H1 (cell line): Measurements from ENCODE around the gene DIPK1B. TPM values are rescaled to one million over a fixed set of nuclear protein-coding genes. Genes with fewer than 3 reads are reported as not detected.

Experiments
- CTCF ChIA-PET: fragments of 300-600 bp; sonication (Branson Sonifier 250); formaldehyde crosslinking; loops from one replicate; lab custom pipeline; 2021; ENCODE audit not compliant: partially characterized antibody; lab: Charles Lee
- POLR2A ChIA-PET: fragments of 300-600 bp; sonication (Branson Sonifier 250); formaldehyde crosslinking; loops from one replicate; lab custom pipeline; 2021; ENCODE audit warnings: inconsistent platforms; ENCODE audit not compliant: partially characterized antibody; lab: Charles Lee
- DNase-seq, 2 experiments: peaks; one replicate each; pipeline versions ENCODE4 v3.0.0 to v3.0.0-alpha.2; 2010 to 2022; ENCODE audit warnings: low spot score in 2 of 2, low read depth in 1 of 2, mixed read lengths in 1 of 2
- FAIRE-seq: peaks from 2 replicates; lab custom pipeline; 2011; peaks lifted over from hg19 to GRCh38; lab: Jason Lieb, UNC
- H2AFZ ChIP-seq: 2 replicates; pipeline ENCODE4 v1.8.1; 2012; ENCODE audit warnings: low read length, inconsistent platforms
- H2AK5ac ChIP-seq: 2 replicates; pipeline ENCODE4 v1.6.1; 2013; ENCODE audit warnings: low read depth, low read length
- H2BK120ac ChIP-seq: replicated peaks from 2 replicates; pipeline ENCODE3; 2013; ENCODE audit warnings: low read depth, low read length, inconsistent platforms
- H2BK12ac ChIP-seq: 2 replicates; pipeline ENCODE4 v1.6.1; 2013; ENCODE audit warnings: low read depth, low read length
- H2BK15ac ChIP-seq: 2 replicates; pipeline ENCODE4 v1.6.1; 2013; ENCODE audit warnings: low read length
- H2BK20ac ChIP-seq: 2 replicates; pipeline ENCODE4 v1.6.1; 2013; ENCODE audit warnings: low read length
- H2BK5ac ChIP-seq: 2 replicates; pipeline ENCODE4 v1.6.1; 2013; ENCODE audit warnings: low read depth, low read length
- H3K14ac ChIP-seq: 2 replicates; pipeline ENCODE4 v1.6.1; 2013; ENCODE audit warnings: inconsistent platforms; ENCODE audit not compliant: insufficient read length
- H3K18ac ChIP-seq: 2 replicates; pipeline ENCODE4 v1.6.1; 2013; ENCODE audit warnings: low read length; ENCODE audit errors: extremely low read depth
- H3K23ac ChIP-seq: 2 replicates; pipeline ENCODE4 v1.6.1; 2013; ENCODE audit warnings: inconsistent platforms; ENCODE audit not compliant: insufficient read length
- H3K23me2 ChIP-seq: 2 replicates; pipeline ENCODE4 v1.6.1; 2013; ENCODE audit warnings: low read depth, low read length
- H3K27ac ChIP-seq: 2 replicates; pipeline ENCODE4 v1.6.1; 2011; ENCODE audit warnings: low read depth, low read length, inconsistent platforms
- H3K27me3 ChIP-seq, 4 experiments: replicated peaks in 1 of 4; 1 replicate in 1 of 4; 2 replicates in 3 of 4; pipeline versions ENCODE4 v1.6.1 to v1.8.1; 2011 to 2013; ENCODE audit warnings: low read length in 3 of 4, mild to moderate bottlenecking in 3 of 4, inconsistent platforms in 2 of 4, mixed read lengths in 2 of 4, moderate library complexity in 1 of 4; ENCODE audit not compliant: control insufficient read depth in 3 of 4, insufficient read depth in 3 of 4; ENCODE audit errors: extremely low read depth in 1 of 4
- H3K36me3 ChIP-seq, 4 experiments: 2 replicates each; pipeline versions ENCODE4 v1.6.1 to v1.8.1; 2011 to 2013; ENCODE audit warnings: mild to moderate bottlenecking in 4 of 4, low read length in 3 of 4, moderate library complexity in 2 of 4, control low read depth in 1 of 4, inconsistent platforms in 1 of 4; ENCODE audit not compliant: insufficient read depth in 4 of 4, control insufficient read depth in 2 of 4
- H3K4ac ChIP-seq: replicated peaks from 2 replicates; pipeline ENCODE3; 2013; ENCODE audit warnings: low read length, low read depth, mixed read lengths, inconsistent platforms; ENCODE audit not compliant: insufficient read length
- H3K4me1 ChIP-seq, 4 experiments: replicated peaks in 1 of 4; 1 replicate in 1 of 4; 2 replicates in 3 of 4; pipeline versions ENCODE4 v1.6.1 to v1.8.1; 2011 to 2013; ENCODE audit warnings: low read length in 3 of 4, inconsistent platforms in 2 of 4, mixed read lengths in 1 of 4; ENCODE audit not compliant: insufficient read depth in 4 of 4, control insufficient read depth in 3 of 4
- H3K4me2 ChIP-seq, 2 experiments: 2 replicates each; pipeline versions ENCODE4 v1.6.1 to v1.8.1; 2011 to 2013; ENCODE audit warnings: low read depth in 2 of 2, low read length in 2 of 2, control low read depth in 1 of 2, inconsistent platforms in 1 of 2, mild to moderate bottlenecking in 1 of 2; ENCODE audit not compliant: insufficient read depth in 1 of 2
- H3K4me3 ChIP-seq, 4 experiments: fragments of 200-600, 300-600 bp in 1 of 4; sonication (generic), shearing (Covaris generic), sonication (Bioruptor Twin) in 1 of 4; 2 replicates each; pipeline versions ENCODE4 v1.5.1 to v1.8.1; 2011 to 2016; ENCODE audit warnings: low read length in 4 of 4, low read depth in 3 of 4, control low read depth in 2 of 4, inconsistent platforms in 2 of 4, mild to moderate bottlenecking in 2 of 4, mixed read lengths in 1 of 4, moderate library complexity in 1 of 4; ENCODE audit not compliant: insufficient read depth in 2 of 4; ENCODE audit errors: extremely low read depth in 1 of 4
- H3K56ac ChIP-seq: replicated peaks from 2 replicates; pipeline ENCODE3; 2013; ENCODE audit warnings: low read depth, mild to moderate bottlenecking, mixed read lengths, low read length, inconsistent platforms; ENCODE audit not compliant: insufficient read length
- H3K79me1 ChIP-seq: 2 replicates; pipeline ENCODE4 v1.6.1; 2013; ENCODE audit warnings: low read depth, low read length, control low read depth
- H3K79me2 ChIP-seq, 2 experiments: 2 replicates each; pipeline versions ENCODE4 v1.6.1 to v1.8.1; 2012 to 2013; ENCODE audit warnings: low read length in 2 of 2, mild to moderate bottlenecking in 2 of 2, inconsistent platforms in 1 of 2; ENCODE audit not compliant: insufficient read depth in 2 of 2, control insufficient read depth in 1 of 2
- H3K9ac ChIP-seq, 4 experiments: replicated peaks in 1 of 4; 1 replicate in 1 of 4; 2 replicates in 3 of 4; pipeline versions ENCODE4 v1.6.1 to v1.8.1; 2011 to 2013; ENCODE audit warnings: low read depth in 3 of 4, low read length in 3 of 4, control low read depth in 2 of 4, mild to moderate bottlenecking in 2 of 4, moderate library complexity in 2 of 4, inconsistent platforms in 1 of 4; ENCODE audit errors: extremely low read depth in 1 of 4
- H3K9me3 ChIP-seq, 2 experiments: 2 replicates each; pipeline versions ENCODE4 v1.6.1 to v1.8.1; 2012 to 2013; ENCODE audit warnings: mild to moderate bottlenecking in 2 of 2, moderate library complexity in 2 of 2, control low read depth in 1 of 2, inconsistent platforms in 1 of 2, low read depth in 1 of 2, low read length in 1 of 2, mixed read lengths in 1 of 2; ENCODE audit not compliant: insufficient read depth in 2 of 2
- H4K20me1 ChIP-seq, 2 experiments: replicated peaks in 1 of 2; 2 replicates each; pipeline versions ENCODE3 to v1.8.1; 2011 to 2013; ENCODE audit warnings: inconsistent platforms in 2 of 2, low read length in 2 of 2, mild to moderate bottlenecking in 1 of 2; ENCODE audit not compliant: insufficient read depth in 2 of 2, control insufficient read depth in 1 of 2
- H4K5ac ChIP-seq: 2 replicates; pipeline ENCODE4 v1.6.1; 2013; ENCODE audit warnings: low read length, low read depth, mixed read lengths, inconsistent platforms; ENCODE audit not compliant: insufficient read length
- H4K8ac ChIP-seq: 2 replicates; pipeline ENCODE4 v1.8.0; 2013; ENCODE audit warnings: mild to moderate bottlenecking, moderate library complexity, low read length, inconsistent platforms; ENCODE audit not compliant: insufficient read depth; ENCODE audit errors: extremely low read depth
- H4K91ac ChIP-seq: replicated peaks from 2 replicates; pipeline ENCODE3; 2013; ENCODE audit warnings: low read length, mixed read lengths, inconsistent platforms; ENCODE audit not compliant: insufficient read length
- CHD1 ChIP-seq: IDR thresholded peaks from 2 replicates; pipeline ENCODE4 v1.6.1; 2012; ENCODE audit warnings: low read depth, low read length, improper control_type of control experiment
- EP300 ChIP-seq, 2 experiments: IDR thresholded peaks; 1 replicate in 1 of 2; 2 replicates in 1 of 2; pipeline ENCODE4 v1.6.1; 2011 to 2012; ENCODE audit warnings: low read depth in 2 of 2, low read length in 2 of 2, mild to moderate bottlenecking in 2 of 2, borderline replicate concordance in 1 of 2, inconsistent platforms in 1 of 2, moderate library complexity in 1 of 2
- GABPA ChIP-seq: IDR thresholded peaks from 2 replicates; pipeline ENCODE4 v1.6.1; 2011; ENCODE audit warnings: mild to moderate bottlenecking, low read length, moderate library complexity, borderline replicate concordance; ENCODE audit not compliant: insufficient read depth
- KDM4A ChIP-seq: IDR thresholded peaks from one replicate; pipeline ENCODE4 v1.7.1; 2012; ENCODE audit warnings: low read depth, mild to moderate bottlenecking, moderate library complexity, low read length, inconsistent platforms; ENCODE audit not compliant: severe bottlenecking
- POLR2A ChIP-seq, 2 experiments: IDR thresholded peaks; 1 replicate in 1 of 2; 2 replicates in 1 of 2; pipeline ENCODE4 v1.6.1; 2011; ENCODE audit warnings: low read depth in 2 of 2, low read length in 2 of 2, mild to moderate bottlenecking in 2 of 2; ENCODE audit errors: control extremely low read depth in 1 of 2
- POLR2AphosphoS5 ChIP-seq: IDR thresholded peaks from 2 replicates; pipeline ENCODE4 v1.6.1; 2011; ENCODE audit warnings: low read depth, low read length
- RFX5 ChIP-seq: IDR thresholded peaks from 2 replicates; pipeline ENCODE4 v1.6.1; 2011; ENCODE audit warnings: low read depth, low read length, improper control_type of control experiment, borderline replicate concordance
- SIN3A ChIP-seq, 2 experiments: IDR thresholded peaks in 1 of 2; conservative IDR thresholded peaks in 1 of 2; 2 replicates each; pipeline ENCODE4 v1.6.1; 2011 to 2012; ENCODE audit warnings: low read length in 2 of 2, improper control_type of control experiment in 1 of 2, low read depth in 1 of 2, mild to moderate bottlenecking in 1 of 2
- SP1 ChIP-seq: IDR thresholded peaks from 2 replicates; pipeline ENCODE4 v1.6.1; 2011; ENCODE audit warnings: low read depth, low read length
- TBP ChIP-seq: IDR thresholded peaks from 2 replicates; pipeline ENCODE4 v1.6.1; 2011; ENCODE audit warnings: low read depth, low read length, improper control_type of control experiment
- WGBS, 2 experiments: shearing (Covaris generic) in 1 of 2; methylation state at CpG; one replicate each; pipeline versions ENCODE4 v1.1.6 to v1.1.7; 2013 to 2015; ENCODE audit warnings: low lambda C conversion rate in 2 of 2, mixed read lengths in 2 of 2, inconsistent platforms in 1 of 2, low coverage in 1 of 2, missing lambda C conversion rate in 1 of 2; ENCODE audit not compliant: insufficient replicate concordance in 2 of 2, insufficient coverage in 1 of 2, insufficient read length in 1 of 2; ENCODE audit errors: extremely low coverage in 1 of 2, missing lambda C conversion rate in 1 of 2; 5-methylcytosine and 5-hydroxymethylcytosine counted together
- polyA plus RNA-seq, 7 experiments: library from polyadenylated mRNA; depleted of rRNA in 3 of 7; stranded (reverse) in 5 of 7; unstranded in 2 of 7; fragments of >200 nt in 5 of 7; fragments of 200-250 nt in 2 of 7; gene quantifications; 1 replicate in 5 of 7; 2 replicates in 1 of 7; 4 replicates in 1 of 7; pipeline versions ENCODE4 v1.2.1 to v1.2.3, GENCODE V29; 2011 to 2013; ENCODE audit warnings: missing spikeins in 2 of 7, mixed read lengths in 2 of 7
- total RNA-seq: library from RNA; stranded (reverse); fragmentation: NEBNext Ultra II Directional; extraction: Animal tissue kit (Norgen Biotek cat#: 25700); gene quantifications from 2 replicates; pipeline ENCODE4 v1.2.1, GENCODE V29; 2021

The DIPK1B gene
- total and polyA plus RNA-seq, 2 of the 8 experiments (the other 6 are each of a cell fraction or from before 2014, with no cell fraction given): 32.3 to 64.8 TPM

- CTCF ChIA-PET: interaction anchor here (0.6 to 6.5 kb wide), 8 partner anchors 9 to 192 kb away, joined by 3 to 125 read pairs (median 10); partner anchors contain the start of gene AGPAT2
- Histone ChIP-seq H4K20me1 (no peaks in the 10 kb centered on the region), H3K9me3 (no peaks in the 10 kb centered on the region), H3K27ac (no peak overlapping the region), H2AFZ (no peak overlapping the region), H3K14ac (no peak overlapping the region), H2AK5ac (no peak overlapping the region), H4K8ac (no peak overlapping the region; the same call in 1 of the 2 replicates), H3K4me3 (no peak overlapping the region), H3K79me2 (no peaks in the 10 kb centered on the region), H3K27me3 (no peaks in the 10 kb centered on the region), H2BK20ac (no peak overlapping the region), H3K18ac (no peak overlapping the region), H3K56ac (no peak overlapping the region), H4K5ac (no peak overlapping the region), H2BK5ac (no peak overlapping the region), H3K9ac (no peak overlapping the region)
- DNase-seq: no peak
- no peak for FAIRE-seq
- TF ChIP-seq POLR2A (IDR thresholded peaks at IDR 0.05; ENCODE audit: control extremely low read depth in 1 of 2, low read depth in 2 of 2, low read length in 2 of 2) (no peak), POLR2AphosphoS5 (no peak), GABPA (no peak), TBP (no peak), SP1 (no peak), EP300 (IDR thresholded peaks at IDR 0.05; ENCODE audit: borderline replicate concordance in 1 of 2, low read depth in 2 of 2, low read length in 2 of 2) (no peak), CHD1 (no peak), RFX5 (no peak), KDM4A (no peak), SIN3A (conservative IDR thresholded peaks at IDR 0.05 in 1 of 2, IDR thresholded peaks at IDR 0.05 in 1 of 2; ENCODE audit: low read depth in 1 of 2, low read length in 2 of 2) (no peak)
- TF ChIP-seq, all 59 proteins: peak for 0
- WGBS, 2 experiments: 93% methylated on average over 41 of the region's 46 CpGs; no CpG with 5 or more reads in 1 of the 2 experiments
- Histone ChIP-seq H3K4me1 (peaks cover 0 to 4% (median under 1%) of the 10 kb centered on the region in 4 experiments; a peak in 4 of 7 replicates), H3K23ac (no peak overlapping the region), H3K4me2 (no peak overlapping the region), H2BK120ac (no peak overlapping the region), H2BK12ac (no peak overlapping the region), H3K4ac (no peak overlapping the region), H3K36me3 (no peaks in the 10 kb centered on the region; a peak in 2 of 8 replicates), H2BK15ac (no peak overlapping the region), H3K23me2 (no peaks in the 10 kb centered on the region), H3K79me1 (no peaks in the 10 kb centered on the region), H4K91ac (no peak overlapping the region)
- POLR2A ChIA-PET: interaction anchor here (1.2 kb wide), 1 partner anchor 17 kb away, joined by 3 read pairs; no protein-coding TSS in a partner anchor
These were observed 35.3 kb upstream of the DIPK1B start for GRCh38 chr9:136676920-136677686.
